ENCODE measurements around the gene VTI1B.
"Not testable (repeated sequence)": the region's sequence is repeated elsewhere in the genome, so short reads cannot be mapped to it uniquely, and the experiment has no call there.

VTI1B gene

GRCh38 chr14:67630938-67631337 is 43.5 kb downstream of the VTI1B start:
- TF ChIP-seq CTCF (conservative IDR thresholded peaks at IDR 0.05; ENCODE audit: low read depth, low read length) = no peak
- no peak overlapping the region for H3K4me3 ChIP-seq (ENCODE audit: low read length)
- DNase-seq (ENCODE audit: low read depth) = no peak

DNA sequence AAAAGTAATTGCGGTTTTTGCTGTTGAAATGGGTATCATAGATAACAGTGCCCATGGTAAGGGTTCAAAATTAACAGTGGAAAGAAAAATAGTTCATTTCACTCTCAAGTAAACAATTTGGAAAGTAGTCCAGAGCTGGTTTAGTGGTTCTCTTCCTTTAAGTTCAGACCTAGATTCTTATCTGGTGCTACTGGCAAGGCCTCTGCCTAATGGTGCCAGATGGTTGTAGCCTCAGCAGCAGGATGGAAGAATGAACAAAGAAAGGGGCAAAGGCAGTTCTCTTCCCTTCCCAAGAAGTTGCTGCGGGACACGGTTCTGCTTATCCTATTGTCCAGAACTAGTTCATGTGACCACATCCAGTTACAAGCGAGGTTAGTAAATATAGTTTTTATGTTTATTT is 44.2 kb downstream of the VTI1B start:
- TF ChIP-seq CTCF (conservative IDR thresholded peaks at IDR 0.05; ENCODE audit: low read depth, low read length) = no peak
- DNase-seq (ENCODE audit: low read depth) = no peak

DNA sequence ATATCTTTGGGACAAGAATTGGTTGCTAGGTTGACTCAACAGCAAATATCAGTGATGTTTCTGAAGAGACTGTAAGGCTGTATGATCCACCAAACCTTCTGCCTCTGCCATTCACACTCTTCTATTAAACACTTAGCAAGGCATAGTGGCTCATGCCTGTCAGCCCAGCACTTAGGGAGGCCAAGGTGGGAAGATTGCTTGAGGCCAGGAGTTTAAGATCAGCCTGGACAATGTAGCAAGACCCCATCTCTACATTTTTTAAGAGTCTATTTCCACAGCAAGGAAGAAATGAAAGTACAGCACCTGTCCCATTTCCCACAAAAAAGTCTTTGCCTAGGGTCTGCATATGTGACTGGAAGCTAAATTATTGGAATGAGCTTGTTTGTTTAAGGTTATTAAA is 46.9 kb downstream of the VTI1B start:
- TF ChIP-seq CTCF (conservative IDR thresholded peaks at IDR 0.05; ENCODE audit: low read depth, low read length) = no peak
- DNase-seq (ENCODE audit: low read depth) = no peak
- no peak overlapping the region for H3K4me3 ChIP-seq (ENCODE audit: low read length)

More for the DNA sequence above, 44.2 kb downstream of the VTI1B start:
- no peak overlapping the region for H3K4me3 ChIP-seq (ENCODE audit: low read length)

DNA sequence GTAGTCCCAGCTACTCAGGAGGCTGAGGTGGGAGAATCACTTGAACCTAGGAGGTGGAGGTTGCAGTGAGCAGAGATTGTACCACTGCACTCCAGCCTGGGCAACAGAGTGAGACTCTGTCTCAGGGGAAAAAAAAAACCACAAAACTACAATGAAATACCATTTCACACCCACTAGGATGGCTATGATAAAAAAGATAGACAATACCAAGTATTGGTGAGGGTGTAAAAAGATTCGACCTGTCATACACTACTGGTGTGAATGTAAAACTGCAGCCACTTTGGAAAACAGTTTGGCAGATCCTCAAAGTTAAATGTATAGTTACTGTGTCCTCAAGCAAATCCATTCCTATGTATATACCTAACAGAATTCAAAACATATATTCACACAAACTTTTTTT is 48.3 kb downstream of the VTI1B start:
- not testable (repeated sequence) for DNase-seq (ENCODE audit: low read depth); H3K4me3 ChIP-seq (ENCODE audit: low read length)

DNA sequence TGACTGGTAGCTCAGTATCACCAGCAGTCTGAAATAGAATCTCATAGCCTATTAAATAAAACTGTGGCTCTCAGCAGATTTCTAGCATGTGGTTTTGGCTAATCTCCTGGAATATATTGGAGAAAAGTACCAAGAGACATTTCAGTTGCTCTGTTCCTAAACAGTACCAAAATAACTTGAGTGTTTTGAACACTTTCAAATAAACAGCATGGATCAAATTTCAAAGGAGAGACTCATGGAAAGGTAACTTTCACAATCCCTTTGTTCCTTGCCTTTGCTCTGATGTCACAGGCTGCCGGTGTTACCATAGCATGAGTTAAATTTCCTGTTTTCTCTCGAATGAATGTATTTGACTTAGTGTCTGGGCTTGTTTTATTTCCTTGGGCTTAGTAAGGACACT is 51.3 kb downstream of the VTI1B start:
- no peak overlapping the region for H3K4me3 ChIP-seq (ENCODE audit: low read length)
- no peak for TF ChIP-seq CTCF (conservative IDR thresholded peaks at IDR 0.05; ENCODE audit: low read depth, low read length)
- DNase-seq (ENCODE audit: low read depth) = no peak

- TF ChIP-seq CTCF (conservative IDR thresholded peaks at IDR 0.05; ENCODE audit: low read depth, low read length) = no peak
- DNase-seq (ENCODE audit: low read depth) = peak; percentile 56
- H3K4me3 ChIP-seq (ENCODE audit: low read length) = no peak overlapping the region
Measured at GRCh38 chr14:67622675-67623074, 51.8 kb downstream of the VTI1B start.

DNA sequence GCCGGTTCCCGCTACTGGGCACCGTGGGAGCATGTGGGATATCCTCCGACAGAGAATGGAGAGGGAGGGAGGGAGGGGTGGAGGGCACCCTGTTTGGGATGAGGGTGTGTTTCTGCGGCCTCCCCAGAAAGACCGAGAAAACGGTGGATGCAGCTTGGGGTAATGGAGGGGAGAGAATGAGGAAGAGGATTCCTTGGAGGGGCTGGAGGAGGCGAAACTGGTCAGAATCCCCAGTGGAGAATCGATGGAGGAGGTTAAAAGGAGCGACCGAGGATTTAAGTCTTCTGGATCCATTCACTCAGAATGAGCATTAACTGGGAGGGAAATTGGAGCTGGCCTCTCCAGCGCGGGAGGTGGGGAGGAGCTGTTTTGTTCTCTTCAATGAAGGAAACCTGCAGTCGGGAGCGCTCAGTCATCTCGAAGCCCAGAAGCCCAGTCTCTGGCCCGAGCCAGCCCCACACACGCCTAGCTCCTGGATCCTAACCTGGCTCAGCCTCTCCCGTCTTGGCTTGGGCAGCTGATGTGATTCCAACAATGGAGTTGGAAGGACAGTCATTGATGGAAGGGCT is 54.1 kb downstream of the VTI1B start:
- DNase-seq (ENCODE audit: low read depth) = no peak
- no peak for TF ChIP-seq CTCF (conservative IDR thresholded peaks at IDR 0.05; ENCODE audit: low read depth, low read length)
- H3K4me3 ChIP-seq (ENCODE audit: low read length) = peak overlapping the region; percentile 72

Data from retinal pigment epithelial cell (primary cell).